Measurements from ENCODE around the gene MACROD1. TPM values are rescaled to one million over a fixed set of nuclear protein-coding genes. Genes with fewer than 3 reads are reported as not detected.

The MACROD1 gene
- total RNA-seq, 1 donor from 2014 or later = 3.4 TPM

- TF ChIP-seq EZH2 (IDR thresholded peaks at IDR 0.05; ENCODE audit: insufficient read depth, low read length) (no peak), CTCF (IDR thresholded peaks at IDR 0.05; ENCODE audit: insufficient read depth, low read depth, low read length) (no peak)
- H3K4me1 Mint-ChIP-seq (ENCODE audit: low read depth, unreplicated experiment) = peaks cover 5% of the 10 kb centered on the region
Measured at GRCh38 chr11:64021757-64022093, 144.2 kb downstream of the MACROD1 start.

GRCh38 chr11:64020976-64021756, 144.7 kb downstream of the MACROD1 start:
- Histone ChIP-seq H3K27me3 (ENCODE audit: insufficient read depth, low read length) (peaks cover 7% of the 10 kb centered on the region), H3K4me3 (ENCODE audit: insufficient read depth, low read depth, low read length) (no peak overlapping the region), H3K4me2 (ENCODE audit: low read length) (no peak overlapping the region), H3K4me1 (ENCODE audit: insufficient read depth, low read length) (no peaks in the 10 kb centered on the region), H3K9ac (ENCODE audit: low read length) (no peak overlapping the region), H4K20me1 (ENCODE audit: insufficient read depth, low read length) (peaks cover 4% of the 10 kb centered on the region), H3K36me3 (ENCODE audit: insufficient read depth, low read length) (no peaks in the 10 kb centered on the region), H3K27ac (ENCODE audit: low read depth, low read length) (no peak overlapping the region), H3K9me3 (ENCODE audit: insufficient read depth, low read depth, low read length) (no peaks in the 10 kb centered on the region), H2AFZ (ENCODE audit: low read depth, low read length) (no peak overlapping the region), H3K79me2 (ENCODE audit: insufficient read depth, low read length) (no peaks in the 10 kb centered on the region)
- Mint-ChIP-seq H3K4me3 (ENCODE audit: unreplicated experiment) (no peak overlapping the region), H3K27ac (ENCODE audit: unreplicated experiment) (peak overlapping the region; percentile 72), H3K4me1 (ENCODE audit: low read depth, unreplicated experiment) (peaks cover 4% of the 10 kb centered on the region), H3K27me3 (ENCODE audit: low read depth, unreplicated experiment) (peaks cover 28% of the 10 kb centered on the region), H3K9me3 (ENCODE audit: unreplicated experiment) (no peaks in the 10 kb centered on the region), H3K36me3 (ENCODE audit: low read depth, unreplicated experiment) (no peaks in the 10 kb centered on the region)
- TF ChIP-seq EZH2 (IDR thresholded peaks at IDR 0.05; ENCODE audit: insufficient read depth, low read length) (no peak), CTCF (IDR thresholded peaks at IDR 0.05; ENCODE audit: insufficient read depth, low read depth, low read length) (no peak)
- FAIRE-seq (no peak), DNase-seq (ENCODE audit: low read depth) (no peak)

More at GRCh38 chr11:64021757-64022093, 144.2 kb downstream of the MACROD1 start:
- FAIRE-seq = no peak
- Histone ChIP-seq H3K4me2 (ENCODE audit: low read length) (no peak overlapping the region), H3K9me3 (ENCODE audit: insufficient read depth, low read depth, low read length) (no peaks in the 10 kb centered on the region), H3K36me3 (ENCODE audit: insufficient read depth, low read length) (no peaks in the 10 kb centered on the region), H4K20me1 (ENCODE audit: insufficient read depth, low read length) (no peaks in the 10 kb centered on the region), H3K27ac (ENCODE audit: low read depth, low read length) (no peak overlapping the region), H3K4me1 (ENCODE audit: insufficient read depth, low read length) (no peaks in the 10 kb centered on the region), H3K79me2 (ENCODE audit: insufficient read depth, low read length) (no peaks in the 10 kb centered on the region), H3K9ac (ENCODE audit: low read length) (no peak overlapping the region), H3K4me3 (ENCODE audit: insufficient read depth, low read depth, low read length) (no peak overlapping the region), H2AFZ (ENCODE audit: low read depth, low read length) (no peak overlapping the region), H3K27me3 (ENCODE audit: insufficient read depth, low read length) (peaks cover 3% of the 10 kb centered on the region)
- no peak overlapping the region for H3K27ac Mint-ChIP-seq (ENCODE audit: unreplicated experiment)
- H3K27me3 Mint-ChIP-seq (ENCODE audit: low read depth, unreplicated experiment) = peaks cover 24% of the 10 kb centered on the region
- DNase-seq (ENCODE audit: low read depth) = no peak
- no peaks in the 10 kb centered on the region for H3K9me3 Mint-ChIP-seq (ENCODE audit: unreplicated experiment)
- no peaks in the 10 kb centered on the region for H3K36me3 Mint-ChIP-seq (ENCODE audit: low read depth, unreplicated experiment)
- H3K4me3 Mint-ChIP-seq (ENCODE audit: unreplicated experiment) = no peak overlapping the region

Data from astrocyte (in vitro differentiated cells and primary cell).